Middle frontal gyrus (tissue), 1 donor: Measurements from ENCODE around the gene FSIP2.

Source experiments
- DNase-seq: peaks from one replicate; pipeline ENCODE4 v3.0.0-alpha.2; 2015; ENCODE audit warnings: low spot score; ENCODE audit errors: extremely low spot score

The FSIP2 gene, protein sequence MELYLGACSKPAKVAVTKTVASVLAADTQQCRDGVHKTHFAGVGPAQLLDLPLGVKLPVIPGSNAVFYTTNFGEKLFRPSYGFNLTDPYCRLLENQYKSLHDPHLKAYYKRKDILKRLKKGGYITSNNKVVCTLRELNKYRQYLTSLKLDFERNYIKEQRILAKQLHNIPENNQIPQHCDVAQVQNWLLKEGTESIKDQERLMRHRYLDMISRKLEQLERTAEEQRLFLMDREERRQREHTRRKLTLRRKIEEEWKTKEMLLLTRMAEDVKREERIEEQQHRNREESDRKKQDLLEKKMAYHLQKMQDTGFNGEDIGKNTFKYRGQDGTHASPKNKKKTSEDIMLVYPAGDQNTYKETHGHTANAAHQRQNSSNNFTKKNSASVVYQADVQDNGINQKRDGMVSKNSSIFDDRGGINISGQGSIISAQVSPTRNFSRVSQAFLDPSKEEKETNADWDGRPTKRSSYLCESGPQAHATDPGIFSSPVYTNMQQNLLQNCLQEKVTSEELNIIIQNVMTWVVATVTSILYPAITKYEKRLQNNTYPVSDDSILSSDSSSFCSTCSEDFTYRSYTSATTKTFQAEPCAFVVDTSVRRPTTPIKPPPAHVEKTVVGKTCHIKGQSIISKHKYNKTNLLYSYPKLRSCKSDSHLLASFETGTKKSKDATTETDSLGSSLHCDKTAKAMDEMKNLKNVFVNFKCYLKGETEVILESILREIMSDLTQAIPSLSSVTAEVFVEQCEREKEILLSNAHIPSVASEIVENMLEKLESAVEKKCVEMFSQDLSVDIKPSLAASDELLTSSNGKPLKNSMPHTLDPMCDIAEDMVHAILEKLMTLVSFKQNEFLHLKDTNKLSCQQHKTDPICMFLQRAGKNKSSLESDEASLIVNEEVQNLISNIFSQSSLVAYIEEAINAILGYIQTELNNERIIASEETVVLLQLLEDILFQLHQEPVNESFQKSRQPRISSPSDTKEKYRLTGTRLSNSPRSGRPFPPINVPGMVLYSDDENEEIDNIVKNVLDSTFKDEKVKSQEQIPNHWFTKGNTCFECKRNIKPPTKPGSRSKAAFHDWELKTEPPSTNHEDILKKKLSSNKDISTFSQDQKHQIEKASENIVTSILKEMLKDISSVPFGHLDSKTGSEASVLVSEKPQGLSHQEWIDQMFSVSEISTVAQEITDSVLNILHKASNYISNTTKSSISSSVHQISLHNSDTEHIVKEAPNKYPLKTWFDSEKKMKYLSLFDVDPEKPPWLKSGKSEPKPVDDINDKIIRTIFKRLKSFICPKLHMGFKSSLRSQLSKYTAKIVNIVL (N-terminal part only)

DNA sequence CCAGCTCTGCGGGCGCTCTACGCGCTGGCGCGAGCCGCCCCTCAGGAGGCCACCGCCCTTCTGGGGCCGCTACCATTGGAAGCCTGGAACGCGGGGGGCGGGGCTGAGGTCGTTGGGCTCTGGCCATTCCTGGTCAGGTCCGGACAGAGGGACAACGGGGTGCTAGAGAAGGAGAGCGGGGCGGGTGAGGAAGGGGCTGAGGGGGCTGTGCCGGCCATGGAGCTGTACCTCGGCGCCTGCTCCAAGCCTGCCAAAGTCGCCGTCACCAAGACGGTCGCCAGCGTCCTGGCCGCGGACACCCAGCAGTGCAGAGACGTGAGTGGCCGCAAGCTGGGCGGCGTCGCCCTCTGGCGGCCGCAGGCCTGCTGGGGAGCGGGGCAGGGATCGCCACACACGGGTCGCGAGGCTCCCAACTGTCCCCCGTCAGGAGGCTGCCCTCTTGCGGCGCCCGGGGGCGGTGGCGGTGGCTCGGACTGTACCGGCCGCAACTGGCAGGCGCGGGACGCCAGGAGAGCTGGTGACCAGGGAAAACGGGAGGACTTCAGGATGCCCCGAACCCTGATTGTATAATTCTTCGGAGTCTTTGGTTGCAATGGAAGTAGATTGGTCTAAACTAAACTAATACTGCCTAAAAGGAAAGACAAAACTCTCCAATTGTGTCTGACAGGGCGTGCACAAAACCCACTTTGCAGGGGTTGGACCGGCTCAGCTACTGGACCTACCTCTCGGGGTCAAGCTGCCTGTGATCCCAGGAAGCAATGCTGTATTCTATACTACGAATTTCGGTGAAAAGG lies at the start of gene FSIP2:
Gene FSIP2 (plus strand): TSS at position 126 of the 794 bp plus-strand sequence. CDS start 91 bp downstream, at position 217.
- DNase-seq: no peak

DNA sequence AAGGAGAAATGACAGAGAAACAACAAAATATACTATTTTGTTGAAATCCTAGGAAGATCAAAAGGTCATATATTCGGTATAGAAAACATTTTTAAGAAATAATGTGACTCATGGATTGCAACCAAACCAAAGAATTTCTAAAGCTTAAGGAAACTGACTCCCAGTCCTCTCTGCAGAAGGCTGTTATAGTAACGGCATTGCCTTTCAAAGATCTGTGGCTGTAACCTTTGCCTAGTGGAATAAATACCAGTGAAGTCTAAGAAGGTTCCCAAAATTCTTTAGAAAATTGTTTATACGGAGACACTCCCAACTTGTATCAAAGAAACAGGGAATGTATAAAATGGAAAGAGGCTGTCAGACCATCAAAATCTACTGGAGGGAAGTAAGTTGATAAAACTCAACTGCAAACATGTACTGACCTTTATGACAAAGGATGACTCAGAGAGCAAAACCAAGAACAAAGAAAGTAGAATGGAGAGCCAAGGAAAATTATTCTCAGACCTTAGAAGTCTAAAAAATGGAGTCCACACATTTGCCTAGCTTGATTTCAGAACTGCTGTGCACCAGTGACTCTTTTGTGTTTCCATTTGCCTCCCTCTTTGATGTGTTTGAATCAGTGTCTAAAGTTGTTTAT lies 48.6 kb upstream of the FSIP2 start:
- DNase-seq: no peak

DNA sequence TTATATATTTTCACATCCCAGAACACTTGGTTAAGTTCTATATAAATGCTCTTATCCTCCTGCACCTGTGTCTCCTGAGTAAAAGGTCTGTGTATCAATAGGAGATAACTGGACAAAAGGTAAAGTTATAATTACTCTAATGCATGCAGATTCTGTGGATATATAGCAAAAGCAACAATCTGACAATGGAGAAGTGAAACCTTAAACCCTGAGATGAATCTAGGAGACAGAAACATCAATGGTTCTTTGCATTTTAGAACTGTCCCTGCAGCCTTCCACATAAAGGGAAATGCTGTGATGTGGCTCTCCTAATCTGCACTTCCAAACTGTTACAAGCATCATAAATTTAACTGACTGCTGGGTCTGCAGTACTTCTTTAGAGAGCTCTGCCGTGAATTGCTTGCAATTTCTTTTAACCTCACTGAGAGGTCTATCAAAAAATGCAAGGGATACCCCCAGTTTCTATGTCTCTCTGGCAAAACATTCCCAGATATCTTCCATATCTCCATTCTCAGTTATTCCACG lies 42.8 kb upstream of the FSIP2 start:
- DNase-seq: no peak

DNA sequence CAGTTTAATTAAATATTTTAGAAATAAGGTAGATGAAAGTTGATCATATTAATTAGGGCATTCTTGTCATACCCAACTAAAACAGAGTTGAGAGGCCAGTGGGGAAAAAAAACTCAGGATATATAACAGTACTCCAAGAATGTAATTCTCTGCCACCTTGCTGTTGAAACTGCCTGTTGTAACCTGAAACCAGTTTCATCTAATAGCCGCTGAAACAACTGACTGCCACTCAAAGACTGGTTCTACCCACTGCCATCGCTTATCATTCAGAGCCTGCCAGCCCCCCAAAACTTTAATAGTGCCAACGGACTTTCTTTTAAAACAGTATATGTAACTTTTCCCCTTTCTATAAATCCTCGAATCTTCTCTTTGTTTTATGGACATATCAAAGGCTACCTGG lies 37.7 kb upstream of the FSIP2 start:
- DNase-seq: no peak

DNA sequence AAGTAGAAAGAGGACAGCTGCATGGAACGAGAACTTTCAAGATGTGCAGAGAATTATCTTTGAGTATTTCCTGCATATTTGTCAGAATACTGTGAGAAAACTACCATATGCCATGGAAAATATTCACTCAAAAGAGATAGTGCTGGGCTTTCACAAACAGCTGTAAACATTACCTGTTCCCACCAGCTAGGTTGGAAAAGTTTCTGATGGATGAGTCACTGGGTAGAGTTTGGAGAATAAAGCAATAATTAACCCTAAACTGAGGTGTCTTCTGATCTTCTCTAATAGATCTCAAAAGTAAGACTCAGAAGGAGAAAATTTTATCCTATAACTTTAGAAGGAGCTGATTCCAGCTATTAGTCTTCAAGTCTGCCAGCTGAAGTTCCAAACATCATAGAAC lies 3.9 kb upstream of the FSIP2 start:
- DNase-seq: no peak

DNA sequence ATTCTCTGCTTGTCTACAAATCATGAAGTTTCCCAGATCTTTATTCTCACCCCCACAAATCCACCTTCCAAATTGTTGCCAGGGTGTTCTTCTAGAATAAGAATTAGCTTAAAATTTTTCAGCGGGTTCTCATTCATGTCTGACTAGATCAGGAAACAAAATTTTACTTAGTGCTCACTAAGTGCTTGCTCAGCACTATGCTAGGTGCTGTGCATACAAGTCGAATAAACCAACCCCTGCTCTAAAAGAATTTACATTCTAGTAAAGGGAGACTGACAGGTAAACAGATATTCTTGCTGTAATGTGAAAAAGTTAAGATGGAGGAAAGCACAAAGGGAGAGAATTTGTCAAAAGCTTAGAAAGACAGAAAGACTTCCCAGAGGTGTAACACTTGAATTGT lies 2.4 kb upstream of the FSIP2 start:
- DNase-seq: no peak

DNA sequence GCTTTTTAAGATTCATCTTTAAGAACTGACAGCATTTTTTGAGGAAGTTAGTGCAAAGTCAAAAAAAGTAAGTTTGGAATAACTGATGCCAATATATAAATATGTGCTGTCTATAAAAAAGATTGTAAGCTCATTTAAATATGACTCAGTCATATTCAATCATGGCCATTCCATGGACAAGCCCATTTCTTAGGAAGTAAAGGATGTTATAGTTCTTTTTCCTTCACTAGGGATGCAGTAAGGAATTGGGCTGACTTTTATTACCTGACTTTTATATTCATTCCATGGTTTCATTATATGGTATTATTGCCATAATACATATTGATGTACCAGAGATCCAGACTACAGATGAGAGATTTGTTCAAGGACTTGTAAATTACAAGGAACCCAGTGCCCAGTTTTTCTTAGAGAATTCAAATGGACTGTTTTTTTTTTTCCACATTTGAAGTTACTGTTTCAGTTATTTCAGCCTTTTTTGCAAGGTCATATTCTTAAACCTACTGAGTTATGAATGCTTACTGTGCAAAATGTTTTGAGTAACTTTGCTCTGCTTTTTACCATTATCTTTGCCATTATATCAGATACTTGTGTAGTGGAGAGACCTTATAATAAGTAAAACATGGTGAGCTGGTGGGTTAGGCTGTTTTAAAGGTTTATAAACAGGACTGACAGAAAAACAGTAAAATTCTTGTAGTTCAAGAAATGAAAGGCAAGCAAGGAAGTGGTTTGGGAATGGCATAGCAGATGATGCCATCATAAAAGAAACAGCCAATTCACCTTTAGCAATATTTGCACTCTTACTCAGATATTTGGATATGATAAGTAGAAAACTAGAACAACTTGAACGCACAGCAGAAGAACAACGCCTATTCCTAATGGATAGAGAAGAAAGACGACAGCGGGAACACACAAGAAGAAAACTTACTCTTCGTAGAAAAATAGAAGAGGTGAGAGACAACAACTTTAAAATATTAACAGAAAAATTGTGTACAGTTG lies 7.6 kb downstream of the FSIP2 start:
- DNase-seq: no peak

DNA sequence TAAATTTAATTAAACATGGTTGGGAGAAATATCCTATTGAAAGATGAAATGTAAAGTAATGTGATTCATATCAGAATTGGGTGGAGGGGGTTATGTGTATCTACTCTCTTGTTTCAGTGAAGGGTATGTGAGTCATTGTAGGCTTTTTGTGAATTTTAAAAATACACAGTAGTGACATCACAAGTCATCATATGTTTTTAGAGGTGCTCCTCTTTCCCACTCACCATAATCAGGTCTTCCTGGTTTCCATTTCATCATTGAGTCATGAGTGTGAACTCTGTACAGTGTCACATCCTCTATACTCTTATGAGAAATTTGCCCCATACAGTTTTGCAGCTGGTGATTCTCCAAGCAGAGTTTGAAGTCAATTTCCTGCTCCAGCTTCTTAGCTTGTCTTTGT lies 18.8 kb downstream of the FSIP2 start:
- DNase-seq: no peak

DNA sequence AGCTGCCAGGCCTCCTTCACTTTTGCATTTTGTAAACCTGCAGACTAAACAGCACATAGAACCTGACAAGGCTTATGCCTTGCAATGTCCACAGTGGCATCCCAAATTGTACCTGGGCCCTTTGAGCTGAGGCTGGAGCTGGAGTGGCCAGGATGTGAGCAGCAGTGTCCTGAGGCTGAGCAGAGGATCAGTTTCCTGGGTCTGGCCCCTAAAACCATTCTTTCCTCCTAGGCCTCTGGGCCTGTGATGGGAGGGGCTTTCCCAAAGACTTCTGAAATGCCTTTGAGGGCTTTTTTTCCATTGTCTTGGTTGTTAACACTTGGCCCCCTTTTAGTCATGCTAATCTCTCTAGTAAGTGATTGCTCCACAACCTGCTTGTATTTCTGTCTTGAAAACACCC lies 32.8 kb downstream of the FSIP2 start:
- DNase-seq: no peak

DNA sequence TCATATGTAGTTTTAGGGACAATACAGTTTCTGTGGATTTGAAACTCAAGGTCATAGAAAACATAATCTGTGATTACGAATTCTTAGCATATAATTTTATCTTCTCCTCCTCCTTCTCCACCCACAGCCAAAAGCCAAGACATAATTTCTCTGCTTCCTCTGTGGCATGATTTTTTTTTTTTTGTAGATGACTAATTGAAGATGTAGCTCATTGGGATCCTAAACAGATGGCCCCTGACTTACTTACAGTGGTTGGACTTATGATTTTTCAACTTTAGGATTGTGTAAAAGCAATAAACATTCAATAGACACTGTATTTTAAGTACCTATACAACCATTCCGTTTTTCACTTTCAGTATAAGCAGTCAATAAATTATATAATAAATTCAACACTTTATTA lies 42.3 kb downstream of the FSIP2 start:
- no peak for DNase-seq

DNA sequence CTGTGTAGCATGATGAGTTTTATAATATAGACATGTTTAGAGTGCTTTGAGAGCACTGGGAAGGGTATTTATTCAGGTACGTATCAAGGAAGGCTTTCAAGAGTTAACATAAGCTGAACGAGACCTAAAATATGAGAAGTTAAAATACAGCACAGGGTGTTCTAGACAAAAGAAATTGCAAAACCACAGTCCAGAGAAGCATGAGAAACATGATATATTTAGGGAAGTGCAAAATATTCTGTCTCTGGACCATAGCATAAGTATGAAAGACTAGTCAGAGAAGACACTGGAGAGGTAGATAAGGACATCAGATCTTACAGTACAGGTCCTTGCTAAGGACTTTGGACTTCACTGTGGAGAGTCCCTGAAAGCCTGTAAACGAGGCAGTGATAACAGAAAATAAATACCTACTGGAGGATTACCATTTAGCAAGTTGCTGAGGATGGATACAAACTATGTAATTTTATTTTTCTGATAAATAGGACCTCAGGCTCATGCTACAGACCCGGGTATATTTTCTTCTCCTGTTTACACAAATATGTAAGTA lies 43.7 kb downstream of the FSIP2 start:
- DNase-seq: no peak

DNA sequence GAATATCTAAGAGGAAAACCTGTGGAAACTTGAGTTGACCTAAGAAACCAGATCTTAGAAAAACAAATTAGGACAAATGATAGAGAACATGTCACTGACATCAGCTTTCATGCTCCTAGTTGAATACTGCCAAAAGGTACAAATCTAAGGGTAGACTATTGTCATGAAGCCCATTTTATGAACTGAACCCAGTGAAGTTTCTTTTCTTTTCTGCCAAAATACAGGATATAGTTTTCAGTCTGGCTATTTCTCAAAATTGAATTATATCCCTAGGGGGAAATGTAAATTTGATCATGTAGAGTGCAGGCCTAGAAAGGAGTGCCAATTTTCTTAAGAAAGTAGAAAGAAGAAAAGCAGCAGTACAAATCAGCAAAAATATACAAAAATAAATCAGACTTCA lies 46.6 kb downstream of the FSIP2 start:
- no peak for DNase-seq

DNA sequence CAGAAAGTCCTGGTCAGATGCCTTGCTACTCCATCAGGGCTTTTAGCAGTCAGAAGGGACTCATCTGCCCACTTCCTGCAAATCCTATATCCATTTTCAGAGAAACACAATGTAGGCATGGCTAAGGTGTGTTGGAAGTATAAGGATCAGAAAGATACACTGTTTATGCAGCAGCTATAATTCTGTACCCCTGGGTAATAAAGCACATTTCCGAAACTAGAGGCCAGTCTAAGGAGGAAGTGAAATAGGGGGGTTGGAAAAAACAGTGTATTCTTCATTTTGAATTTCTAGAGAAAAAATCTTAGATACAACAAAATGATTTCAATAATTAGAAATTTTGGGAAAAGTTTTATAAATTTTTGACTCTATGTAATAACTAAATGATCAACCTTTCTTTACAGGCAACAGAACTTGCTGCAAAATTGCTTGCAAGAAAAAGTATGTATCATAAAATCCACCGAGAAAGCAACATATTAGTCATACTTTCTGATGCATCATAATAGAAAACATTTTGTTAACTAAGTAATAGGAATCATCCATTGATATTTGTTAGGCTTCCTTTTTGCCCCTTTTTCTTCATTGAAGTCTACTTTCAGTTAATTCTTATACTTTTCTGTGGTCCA lies 47.4 kb downstream of the FSIP2 start:
- no peak for DNase-seq

DNA sequence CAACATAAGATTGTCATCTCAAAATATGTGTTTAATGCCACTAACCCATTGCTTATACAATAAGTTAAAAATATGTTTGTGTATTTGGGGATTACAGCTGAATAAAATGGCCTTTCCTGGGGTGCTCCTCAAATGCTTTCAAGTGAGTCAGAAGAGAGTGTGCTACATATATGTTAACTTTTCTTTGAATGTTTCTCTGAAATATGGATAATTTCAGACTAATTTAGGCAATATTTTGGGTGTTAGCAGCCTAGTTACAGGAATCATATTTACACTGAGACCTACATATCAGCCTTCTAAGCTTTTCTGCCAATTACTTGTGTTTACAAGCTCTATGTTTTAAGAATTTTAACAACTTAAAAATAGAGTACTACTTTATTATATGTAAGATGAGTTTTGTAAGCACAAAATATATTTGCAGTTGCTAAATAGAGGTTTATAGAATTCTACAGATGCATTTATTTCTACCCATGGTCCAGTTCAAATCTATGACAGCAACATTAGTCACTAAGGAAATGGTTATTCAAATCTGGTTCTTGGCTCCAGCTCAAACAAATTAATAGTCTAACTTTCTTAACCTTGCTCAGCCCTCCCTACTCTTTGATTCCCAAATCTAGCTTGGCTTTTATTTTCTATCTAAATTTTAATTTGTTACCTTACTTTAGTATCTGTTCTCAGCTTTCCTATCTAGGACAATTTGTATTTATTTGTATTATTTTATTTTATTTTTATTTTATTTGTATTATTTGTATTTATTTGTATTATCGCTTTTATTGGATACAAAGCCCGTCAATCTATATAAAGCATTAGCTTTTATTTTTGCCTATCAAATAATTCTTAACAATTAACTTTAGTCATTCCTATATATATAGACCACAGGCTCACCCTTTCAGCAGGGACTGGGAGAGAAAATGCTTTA lies 48.9 kb downstream of the FSIP2 start:
- no peak for DNase-seq

DNA sequence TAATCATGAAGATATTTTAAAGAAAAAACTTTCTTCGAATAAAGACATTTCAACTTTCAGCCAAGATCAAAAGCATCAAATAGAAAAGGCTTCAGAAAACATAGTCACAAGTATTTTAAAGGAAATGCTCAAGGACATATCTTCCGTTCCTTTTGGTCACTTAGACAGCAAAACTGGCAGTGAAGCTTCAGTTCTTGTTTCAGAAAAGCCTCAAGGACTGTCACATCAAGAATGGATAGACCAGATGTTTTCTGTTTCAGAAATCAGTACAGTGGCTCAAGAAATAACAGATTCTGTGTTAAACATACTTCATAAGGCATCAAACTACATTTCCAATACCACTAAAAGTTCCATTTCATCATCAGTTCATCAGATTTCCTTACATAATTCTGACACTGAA lies 51.8 kb downstream of the FSIP2 start:
- no peak for DNase-seq

DNA sequence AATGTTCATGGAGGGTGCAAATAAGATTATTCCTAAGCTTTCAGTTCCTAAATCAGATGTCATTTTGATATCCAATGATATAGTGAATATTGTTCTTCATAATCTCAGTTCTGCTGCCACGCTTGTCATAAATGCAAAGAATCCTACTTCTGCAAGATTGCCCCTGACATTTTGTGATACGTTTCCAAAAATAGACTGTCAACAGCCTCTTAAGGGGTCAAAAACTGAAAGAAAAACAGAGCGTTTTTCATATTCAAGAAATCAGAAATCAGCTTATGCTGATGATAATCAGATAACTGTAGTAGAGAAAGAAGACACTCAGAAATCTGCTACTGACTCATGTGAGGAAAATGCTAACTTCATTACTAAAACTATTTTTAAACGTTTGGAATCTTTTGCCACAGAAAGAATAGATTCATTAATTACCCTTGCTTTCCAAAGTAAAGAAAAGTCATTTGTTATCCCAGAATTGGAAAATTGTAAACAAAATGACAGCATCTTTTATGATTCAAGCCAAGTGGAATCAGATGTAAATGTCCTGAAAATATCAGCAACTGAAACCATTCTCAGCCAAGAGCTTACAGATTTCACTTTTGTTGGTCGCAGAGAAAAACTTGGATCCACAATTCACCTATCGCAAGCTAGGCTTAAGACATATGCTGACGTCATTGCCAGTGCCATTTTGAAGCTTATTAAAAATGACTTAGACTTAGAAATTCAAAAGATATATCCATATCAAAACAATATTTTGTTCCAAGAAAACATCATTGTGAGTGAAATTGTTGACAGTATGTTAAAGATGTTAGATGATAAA lies 55.1 kb downstream of the FSIP2 start:
- DNase-seq: no peak
